Measurements from ENCODE around the gene BHLHE23.
A peak's percentile ranks its signal among the peaks of the same experiment; 100 is the strongest.

BHLHE23 gene

DNA sequence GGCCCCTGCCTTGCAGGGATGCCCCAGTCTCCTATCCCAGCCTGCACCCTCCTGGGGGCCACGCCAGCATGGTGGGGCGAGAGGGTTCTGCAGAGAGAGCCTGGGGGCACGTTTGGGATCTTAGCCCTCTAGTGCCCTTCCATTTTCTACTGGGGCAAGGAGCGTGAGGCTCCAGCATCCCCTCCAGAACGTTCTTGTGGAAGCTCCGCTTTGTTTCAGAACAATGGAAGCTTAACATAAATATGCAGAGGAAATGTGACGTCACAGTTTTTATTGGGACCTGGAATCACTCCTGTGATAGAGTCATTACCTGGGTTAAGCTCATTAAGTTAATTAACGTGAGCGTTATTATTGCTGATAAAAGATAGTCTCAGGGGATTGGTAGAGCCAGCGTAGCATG lies 19.6 kb downstream of the BHLHE23 start:
- DNase-seq: no peak

GRCh38 chr20:62986257-62986800 lies 20.4 kb downstream of the BHLHE23 start:
- DNase-seq: no peak

- peak; percentile 60 for DNase-seq
Measured at GRCh38 chr20:62985444-62985778, 21.4 kb downstream of the BHLHE23 start.

DNA sequence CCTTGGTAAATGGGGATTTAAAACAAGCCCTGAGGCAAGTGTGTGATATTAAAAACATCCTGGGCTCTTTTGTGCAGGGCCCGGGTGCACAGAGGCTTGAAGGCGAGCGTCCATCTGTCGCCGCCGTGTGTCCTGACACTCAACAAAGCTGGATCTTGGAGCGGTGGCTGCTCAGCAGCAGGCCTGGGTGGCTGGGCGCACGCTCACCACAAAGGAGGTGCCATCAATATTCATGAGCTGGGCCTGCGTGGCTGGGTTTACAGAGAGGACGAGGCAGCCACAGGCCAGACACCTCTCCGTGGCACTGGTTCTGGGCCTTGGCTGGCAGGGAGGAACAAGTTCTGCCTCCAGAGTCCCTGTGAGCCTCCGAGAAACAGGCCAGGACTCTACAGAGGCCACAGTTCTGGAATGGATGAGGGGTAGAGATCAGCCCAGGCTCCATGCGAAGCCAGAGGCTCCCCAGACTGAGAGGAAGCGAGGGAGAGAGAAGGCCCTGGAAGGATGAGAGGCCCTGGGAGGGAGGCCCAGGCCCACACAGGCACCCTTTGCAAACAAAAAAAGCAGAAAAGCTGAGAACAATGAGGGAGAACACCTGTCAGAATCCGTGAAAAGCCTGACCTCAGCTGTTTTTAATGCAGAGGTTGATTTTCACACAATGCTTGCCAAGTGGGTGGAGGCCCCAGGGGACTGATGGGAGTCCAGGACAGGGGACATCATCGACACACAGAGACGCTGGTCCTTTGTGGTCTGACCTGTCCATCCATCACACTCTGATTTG lies 21.9 kb downstream of the BHLHE23 start:
- peak; percentile 83 for DNase-seq

DNA sequence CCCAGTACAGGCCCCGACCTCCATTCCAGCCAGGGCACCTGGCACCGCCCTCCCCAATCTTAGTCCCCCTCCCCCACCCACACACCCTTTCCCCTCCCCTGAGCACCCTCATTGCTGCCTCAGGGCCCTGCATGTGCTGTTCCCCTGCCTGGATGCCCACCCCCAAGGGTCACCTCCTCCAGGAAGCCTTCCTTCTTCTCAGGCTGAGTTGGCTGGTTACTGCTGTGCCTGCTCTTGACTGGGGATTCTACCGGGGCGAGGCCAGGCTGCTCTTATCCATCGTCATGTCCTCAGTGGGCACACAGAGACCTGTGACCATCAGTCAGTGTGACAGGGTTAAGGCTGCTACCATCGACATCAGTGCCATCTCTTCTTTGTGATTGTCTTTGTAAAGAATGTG lies 23.6 kb downstream of the BHLHE23 start:
- DNase-seq: no peak

GRCh38 chr20:62982124-62983075 lies 24.4 kb downstream of the BHLHE23 start:
- no peak for DNase-seq

DNA sequence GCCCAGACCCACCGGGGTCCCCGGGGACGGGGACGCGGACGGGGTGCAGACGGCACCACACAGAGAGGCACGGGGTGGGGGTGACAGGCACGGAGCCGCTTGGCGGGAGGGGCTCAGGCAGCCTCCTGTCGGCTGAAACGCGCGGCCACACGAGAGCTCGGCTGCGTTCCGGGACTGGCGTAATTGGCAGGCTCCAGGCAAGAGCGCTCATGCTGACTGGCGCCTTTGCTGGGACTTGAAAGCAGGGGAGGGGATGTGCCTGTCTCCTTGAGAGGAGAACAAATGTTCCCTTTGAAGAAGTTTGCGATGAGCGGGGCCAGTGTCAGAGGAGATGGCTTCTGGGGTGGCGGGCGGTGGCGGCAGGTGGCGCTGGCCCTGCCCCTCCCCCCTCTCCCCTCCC lies 25.8 kb downstream of the BHLHE23 start:
- DNase-seq: peak; percentile 86

- peak; percentile 86 for DNase-seq
Measured at GRCh38 chr20:62980380-62980960, 26.3 kb downstream of the BHLHE23 start.

DNA sequence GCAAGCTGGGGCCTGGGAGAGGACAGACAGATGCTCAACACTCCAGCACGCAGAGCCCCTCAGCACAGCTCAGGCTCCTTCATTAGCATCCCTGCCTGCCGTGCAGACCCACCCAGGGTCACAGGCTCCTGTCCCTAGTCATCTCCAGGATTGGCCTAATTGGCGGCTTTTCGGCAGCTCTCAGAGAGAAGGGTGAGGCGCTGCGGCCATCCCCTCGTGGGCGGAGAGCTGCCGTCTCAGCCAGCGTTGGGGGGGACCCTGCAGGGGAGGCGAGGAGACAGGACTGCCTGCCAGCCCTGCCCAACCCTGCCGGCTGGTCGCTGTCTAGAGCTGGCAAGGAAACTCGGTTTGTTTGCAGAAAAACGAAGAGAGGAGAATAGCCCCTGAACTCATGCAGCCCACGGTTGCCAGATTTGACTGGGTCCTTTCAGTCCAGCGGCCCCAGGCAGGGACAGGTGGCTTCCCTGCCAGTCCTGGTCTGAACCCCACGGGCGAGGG lies 26.8 kb downstream of the BHLHE23 start:
- DNase-seq: peak; percentile 81

- no peak for DNase-seq
Measured at GRCh38 chr20:62979310-62979709, 27.5 kb downstream of the BHLHE23 start.

GRCh38 chr20:62978561-62978943 lies 28.2 kb downstream of the BHLHE23 start:
- no peak for DNase-seq

DNA sequence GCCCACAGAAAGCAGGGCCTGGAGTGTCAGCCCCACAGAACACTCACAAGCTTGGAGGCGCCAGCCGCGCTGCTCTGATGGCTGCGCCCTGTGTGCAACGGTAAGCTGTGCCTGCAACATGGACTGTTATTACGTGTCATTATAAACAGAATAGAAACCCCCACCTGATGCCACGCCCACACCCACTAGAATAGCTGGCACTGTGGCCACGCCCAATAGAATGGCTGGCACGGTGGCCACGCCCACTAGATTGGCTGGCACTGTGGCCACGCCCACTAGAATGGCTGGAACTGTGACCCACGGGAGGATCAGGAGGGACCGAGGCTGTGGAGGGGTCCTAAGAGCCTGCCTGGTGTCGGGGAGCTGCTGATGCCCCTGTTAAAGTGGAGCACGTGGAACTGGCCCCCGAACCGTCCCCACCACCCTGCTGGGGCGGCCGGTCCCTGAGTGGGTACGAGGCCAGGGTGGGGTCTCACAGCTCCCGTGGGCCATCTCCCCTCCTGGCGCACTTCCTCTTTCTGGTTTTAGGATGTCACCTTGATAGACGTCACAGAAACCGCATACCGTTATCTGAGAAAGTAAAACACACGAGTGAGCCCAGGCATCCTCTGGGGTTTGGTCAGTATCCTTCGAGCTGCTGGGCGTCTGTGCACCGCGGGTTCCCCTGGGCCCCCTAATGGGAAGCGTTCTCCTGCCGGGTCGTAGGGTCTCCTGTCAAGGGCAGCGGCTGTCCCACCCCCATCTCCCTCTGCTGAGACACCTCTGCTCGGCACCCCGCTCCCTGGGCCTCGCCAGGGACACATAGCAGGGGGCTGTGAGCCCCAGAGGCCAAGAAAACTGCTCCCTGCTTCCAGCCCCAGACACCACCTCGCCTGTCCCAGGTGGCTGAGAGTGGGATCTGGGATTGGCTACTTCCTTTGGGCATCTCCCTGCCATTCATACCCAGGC lies 28.9 kb downstream of the BHLHE23 start:
- DNase-seq: no peak

DNA sequence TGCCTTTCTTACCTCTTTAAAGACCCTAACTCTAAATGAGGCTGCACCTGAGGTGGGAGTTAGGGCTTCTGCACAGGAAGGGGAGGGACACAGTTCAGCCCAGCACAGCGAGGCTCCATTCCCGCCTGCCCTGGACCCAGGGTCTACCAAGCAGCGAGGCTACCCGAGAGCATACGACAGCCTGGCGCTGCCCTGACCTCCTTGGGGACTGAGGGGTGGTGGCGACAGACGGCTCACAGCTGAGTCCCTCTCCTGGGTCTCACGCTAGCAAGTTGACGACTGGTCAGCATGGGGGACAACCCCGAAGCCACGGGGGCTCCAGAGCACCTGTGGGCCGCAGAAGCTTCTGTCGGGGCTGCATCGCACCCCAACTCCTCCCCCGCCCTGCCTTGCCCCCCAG lies 29.9 kb downstream of the BHLHE23 start:
- peak; percentile 61 for DNase-seq

DNA sequence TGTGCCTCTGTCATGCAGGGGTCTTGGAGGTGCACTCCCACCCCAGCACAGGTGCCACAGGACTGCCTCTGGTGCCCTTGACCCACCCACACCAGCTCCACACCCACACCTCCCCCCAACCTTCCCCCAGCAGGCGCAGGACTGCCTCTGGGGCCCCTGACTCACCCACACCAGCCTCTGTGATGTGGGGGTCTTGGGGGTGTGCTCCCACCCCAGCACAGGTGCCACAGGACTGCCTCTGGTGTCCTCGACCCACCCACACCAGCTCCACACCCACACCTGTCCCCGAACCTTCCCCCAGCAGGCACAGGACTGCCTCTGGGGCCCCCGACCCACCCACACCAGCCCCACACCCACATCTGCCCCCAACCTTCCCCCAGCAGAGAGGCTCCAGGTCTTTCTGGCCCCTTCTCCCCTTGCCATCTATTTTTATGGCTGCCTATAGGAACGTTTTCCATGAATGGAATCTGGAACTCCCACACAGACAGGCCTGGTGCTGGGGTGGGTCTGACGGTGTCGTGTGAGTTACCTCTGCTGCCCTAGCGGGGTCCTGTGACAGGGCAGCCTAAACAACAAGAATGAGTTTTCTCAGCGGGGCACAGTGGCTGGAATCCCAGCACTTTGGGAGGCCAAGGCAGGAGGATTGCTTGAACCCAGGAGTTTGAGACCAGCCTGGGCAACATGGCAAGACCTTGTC lies 30.8 kb downstream of the BHLHE23 start:
- no peak for DNase-seq

- DNase-seq: no peak
Measured at GRCh38 chr20:62975251-62975760, 31.5 kb downstream of the BHLHE23 start.

- no peak for DNase-seq
Measured at GRCh38 chr20:62972845-62973745, 33.7 kb downstream of the BHLHE23 start.

GRCh38 chr20:62971950-62972844 lies 34.6 kb downstream of the BHLHE23 start:
- peak; percentile 94 for DNase-seq

DNA sequence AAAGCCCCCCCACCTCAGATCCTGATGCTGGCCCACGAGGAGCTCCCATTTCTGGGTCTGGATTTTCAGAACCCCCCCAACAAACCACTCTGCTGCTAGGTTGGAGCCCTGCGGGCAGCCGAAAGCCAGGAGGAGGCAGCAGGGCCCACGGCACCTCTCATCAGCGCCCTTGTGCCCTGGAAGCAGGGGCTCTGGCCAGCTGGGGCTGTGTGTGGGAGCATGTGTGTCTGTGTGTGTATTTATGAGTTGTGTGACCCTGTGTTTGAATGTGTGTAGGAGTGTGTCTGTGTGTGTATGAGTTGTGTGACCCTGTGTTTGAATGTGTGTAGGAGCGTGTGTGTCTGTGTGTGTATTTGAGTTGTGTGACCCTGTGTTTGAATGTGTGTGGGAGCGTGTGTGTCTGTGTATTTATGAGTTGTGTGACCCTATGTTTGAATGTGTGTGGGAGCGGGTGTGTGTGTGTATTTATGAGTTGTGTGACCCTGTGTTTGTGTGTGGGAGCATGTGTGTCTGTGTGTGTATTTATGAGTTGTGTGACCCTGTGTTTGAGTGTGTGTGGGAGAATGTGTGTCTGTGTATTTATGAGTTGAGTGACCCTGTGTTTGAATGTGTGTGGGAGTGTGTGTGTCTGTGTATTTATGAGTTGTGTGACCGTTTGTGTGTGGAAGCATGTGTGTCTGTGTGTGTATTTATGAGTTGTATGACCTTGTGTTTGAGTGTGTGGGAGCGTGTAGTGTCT lies 35.4 kb downstream of the BHLHE23 start:
- DNase-seq: no peak

All from eye (tissue), 1 donor.